HG03196 (cell line): ENCODE results near the gene DBNDD2.

ENCODE experiments used
- ATAC-seq: cut with Tn5 transposase; IDR thresholded peaks from one replicate; pipeline ENCODE4 v1.9.1; 2021; ENCODE audit not compliant: unreplicated experiment

The DBNDD2 gene

DNA sequence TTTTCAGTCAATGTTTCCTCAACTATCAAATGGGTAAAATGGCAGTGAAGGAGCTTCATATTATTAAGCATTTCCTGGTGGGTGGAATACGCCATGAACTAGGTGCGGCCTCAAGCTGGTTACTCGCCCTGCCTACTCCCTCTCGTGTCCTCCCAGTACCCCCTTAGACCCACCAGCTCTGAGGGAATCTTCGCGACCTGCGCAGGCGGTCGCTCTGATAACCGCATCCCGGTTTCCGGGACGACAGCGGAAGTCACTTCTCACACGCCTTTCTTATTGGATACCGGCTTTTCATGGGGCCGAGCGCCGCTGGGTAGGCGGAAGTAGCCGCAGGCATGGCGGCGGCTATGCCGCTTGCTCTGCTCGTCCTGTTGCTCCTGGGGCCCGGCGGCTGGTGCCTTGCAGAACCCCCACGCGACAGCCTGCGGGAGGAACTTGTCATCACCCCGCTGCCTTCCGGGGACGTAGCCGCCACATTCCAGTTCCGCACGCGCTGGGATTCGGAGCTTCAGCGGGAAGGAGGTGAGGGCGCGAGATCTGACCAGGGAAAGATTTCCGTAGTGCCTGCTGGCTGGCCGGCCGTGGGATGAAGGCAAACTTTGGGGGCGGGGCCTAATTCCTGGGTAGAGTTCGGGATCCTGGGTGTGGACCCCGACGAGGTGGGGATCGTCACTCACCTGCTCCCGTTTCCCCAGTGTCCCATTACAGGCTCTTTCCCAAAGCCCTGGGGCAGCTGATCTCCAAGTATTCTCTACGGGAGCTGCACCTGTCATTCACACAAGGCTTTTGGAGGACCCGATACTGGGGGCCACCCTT lies 7.9 kb downstream of the DBNDD2 start, which contains the start of gene PIGT:
Gene PIGT (plus strand): TSS at position 320 of the 816 bp plus-strand sequence. CDS start 16 bp downstream, at position 336.
- ATAC-seq, result peak; percentile 69

DNA sequence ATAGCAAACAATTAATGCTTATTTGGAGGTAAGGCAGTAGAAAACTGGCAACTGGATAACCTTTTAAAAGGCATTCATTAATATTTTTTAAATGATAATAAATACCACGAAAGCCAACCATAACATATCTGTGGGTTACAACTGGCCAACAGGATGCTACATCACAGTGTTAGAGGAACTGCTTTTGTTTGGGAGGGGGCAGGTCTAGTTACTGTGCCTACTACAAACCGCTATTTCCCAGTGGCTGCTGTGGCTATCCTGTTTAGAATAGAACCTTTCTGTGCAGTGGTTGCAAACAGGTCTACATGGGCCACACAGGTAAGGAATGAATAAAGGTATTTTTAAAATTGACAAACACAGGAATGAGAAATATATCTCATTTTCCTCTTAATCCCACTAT lies 8.8 kb downstream of the DBNDD2 start:
- ATAC-seq, result no peak

DNA sequence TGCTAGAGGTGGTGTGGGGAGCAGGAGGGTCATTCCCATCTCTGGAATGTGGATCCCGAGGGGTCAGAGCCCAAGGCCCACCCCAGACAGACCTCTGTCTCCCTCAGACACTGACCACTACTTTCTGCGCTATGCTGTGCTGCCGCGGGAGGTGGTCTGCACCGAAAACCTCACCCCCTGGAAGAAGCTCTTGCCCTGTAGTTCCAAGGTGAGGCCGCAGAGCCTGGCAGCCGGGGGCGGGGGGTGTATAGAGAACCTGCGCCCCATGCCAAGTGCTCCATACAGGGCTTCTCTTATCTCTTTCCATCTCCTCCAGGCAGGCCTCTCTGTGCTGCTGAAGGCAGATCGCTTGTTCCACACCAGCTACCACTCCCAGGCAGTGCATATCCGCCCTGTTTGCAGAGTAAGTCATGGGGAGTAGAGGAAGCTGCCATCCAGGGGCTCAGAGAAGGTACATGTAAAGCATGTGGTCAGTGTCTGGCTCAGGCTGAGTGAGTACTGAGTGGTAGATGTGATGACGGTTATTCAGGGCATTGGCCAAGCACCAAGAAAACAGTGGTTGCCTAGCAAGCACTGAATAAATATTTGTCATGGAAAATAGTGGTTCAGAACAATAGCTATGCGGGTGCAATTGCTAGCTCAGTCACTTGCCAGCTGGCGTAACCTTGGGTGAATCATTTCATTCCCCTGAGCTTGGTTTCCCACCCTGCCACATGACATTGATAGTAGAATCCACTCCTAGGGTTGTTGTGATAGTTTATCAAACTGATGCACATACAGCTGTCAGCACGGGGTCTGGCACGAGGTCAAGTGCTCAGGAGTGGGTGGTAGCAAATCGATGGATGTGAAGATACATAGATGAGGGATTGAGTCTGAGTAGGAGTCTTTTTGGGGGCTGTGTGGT lies 11.4 kb downstream of the DBNDD2 start:
- peak; percentile 56 for ATAC-seq

DNA sequence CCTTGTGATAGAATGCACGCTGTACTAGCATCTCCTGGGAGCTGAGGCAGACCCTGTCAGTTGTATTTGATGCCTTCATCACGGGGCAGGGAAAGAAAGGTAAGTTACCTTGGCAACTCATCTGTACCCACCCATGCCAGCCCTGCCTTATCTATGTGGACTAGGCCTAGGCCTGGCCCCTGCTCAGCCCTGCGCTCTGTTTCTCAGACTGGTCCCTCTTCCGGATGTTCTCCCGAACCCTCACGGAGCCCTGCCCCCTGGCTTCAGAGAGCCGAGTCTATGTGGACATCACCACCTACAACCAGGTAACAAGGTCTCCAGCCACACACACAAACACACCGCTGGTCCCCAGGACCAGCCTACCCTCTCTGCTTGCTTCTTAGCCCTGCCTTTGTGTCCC lies 12.0 kb downstream of the DBNDD2 start:
- ATAC-seq, result no peak

DNA sequence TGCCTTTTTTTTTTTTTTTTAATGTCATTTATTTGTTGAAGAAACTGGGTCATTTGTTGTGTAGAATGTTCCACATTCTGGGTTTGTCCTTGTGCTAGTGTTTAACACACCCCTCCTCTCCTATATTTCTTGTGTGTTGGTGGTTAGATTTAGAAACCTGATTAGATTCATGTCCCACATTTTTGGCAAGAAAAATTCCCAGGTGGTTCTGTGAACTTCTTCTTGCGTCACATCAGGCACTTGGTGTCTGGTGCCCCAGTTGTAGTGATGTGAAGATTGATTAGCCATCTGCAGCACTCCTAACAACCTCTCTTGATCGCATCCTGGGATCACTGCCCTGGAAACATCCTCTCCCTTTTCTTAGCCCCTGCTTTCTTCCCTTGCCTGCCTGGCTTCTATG lies 15.6 kb downstream of the DBNDD2 start:
- no peak for ATAC-seq

DNA sequence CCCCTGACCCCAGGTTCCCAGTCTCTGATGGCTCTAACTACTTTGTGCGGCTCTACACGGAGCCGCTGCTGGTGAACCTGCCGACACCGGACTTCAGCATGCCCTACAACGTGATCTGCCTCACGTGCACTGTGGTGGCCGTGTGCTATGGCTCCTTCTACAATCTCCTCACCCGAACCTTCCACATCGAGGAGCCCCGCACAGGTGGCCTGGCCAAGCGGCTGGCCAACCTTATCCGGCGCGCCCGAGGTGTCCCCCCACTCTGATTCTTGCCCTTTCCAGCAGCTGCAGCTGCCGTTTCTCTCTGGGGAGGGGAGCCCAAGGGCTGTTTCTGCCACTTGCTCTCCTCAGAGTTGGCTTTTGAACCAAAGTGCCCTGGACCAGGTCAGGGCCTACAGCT lies 17.5 kb downstream of the DBNDD2 start:
- ATAC-seq, result no peak

DNA sequence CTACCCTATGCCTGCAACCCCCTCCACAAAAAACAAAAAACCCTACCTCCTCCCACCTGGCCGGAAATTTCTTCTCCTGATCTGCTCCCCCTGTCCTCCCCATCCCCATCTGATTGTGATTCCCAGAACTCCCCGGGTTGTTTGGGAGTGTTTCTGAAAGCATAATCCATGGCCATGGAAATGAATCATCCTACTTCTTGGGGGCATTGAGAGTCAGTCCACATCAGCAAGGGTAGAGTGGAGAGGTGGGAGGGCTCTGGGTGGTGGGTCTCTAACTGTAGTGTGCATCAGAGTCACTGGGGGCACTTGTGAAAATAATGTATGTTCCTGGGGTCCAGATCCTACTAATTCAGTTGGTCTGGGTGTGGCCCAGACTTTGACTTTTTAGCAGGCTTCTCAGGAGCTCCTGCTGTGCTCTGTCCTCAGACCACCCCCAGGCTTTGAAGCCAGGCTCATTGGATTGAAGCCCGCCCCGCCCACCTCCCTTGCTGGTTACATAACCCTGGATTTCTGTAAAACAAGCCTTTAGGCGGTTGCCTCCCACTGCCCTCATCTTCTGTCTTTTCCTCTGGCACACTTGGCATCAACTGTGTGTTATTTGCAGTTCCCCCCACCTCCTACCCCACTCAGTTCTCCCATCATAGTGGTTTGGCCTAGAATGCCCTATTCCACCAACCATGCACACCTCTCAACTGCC lies 18.4 kb downstream of the DBNDD2 start:
- ATAC-seq, result no peak

DNA sequence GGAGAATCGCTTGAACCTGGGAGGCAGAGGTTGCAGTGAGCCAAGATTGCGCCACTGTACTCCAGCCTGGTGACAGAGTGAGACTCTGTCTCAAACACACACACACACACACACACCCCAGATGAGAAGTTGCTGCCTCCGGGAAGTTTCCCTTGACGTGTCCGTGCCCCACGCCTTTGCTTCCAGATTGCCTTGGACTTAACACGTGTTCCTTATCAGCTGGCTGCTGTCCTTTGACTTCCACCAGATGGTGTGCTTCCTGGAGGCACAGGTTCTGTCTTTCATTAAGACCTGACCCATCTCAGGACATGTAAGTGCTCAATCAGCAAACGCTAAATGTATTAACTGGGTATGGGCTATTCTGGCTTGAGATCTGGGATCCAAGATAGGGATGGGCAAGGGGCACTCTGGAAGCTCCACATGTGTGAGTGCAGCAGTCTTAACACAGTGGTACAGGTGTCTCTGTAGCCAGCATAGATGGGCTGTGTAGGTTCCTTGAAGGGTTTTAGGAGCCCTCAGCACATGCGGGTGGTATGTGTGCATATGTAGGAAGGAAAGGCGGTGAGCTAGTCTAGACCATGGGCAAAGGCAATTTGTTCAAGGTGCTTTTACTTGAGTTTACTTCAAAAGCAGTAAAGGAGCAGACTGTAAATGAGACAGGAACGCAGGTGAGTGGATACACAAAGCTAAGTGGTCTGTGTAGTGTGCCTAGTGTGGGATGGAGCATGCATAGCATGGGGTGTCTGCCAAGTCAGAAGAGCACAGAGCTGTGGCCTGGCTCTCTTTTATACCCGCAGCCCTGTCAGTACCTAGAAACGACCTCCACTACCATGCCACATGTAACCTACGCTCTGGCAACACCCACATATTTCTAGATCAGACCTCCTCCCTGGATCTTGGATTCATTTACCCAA lies 19.4 kb downstream of the DBNDD2 start:
- no peak for ATAC-seq

DNA sequence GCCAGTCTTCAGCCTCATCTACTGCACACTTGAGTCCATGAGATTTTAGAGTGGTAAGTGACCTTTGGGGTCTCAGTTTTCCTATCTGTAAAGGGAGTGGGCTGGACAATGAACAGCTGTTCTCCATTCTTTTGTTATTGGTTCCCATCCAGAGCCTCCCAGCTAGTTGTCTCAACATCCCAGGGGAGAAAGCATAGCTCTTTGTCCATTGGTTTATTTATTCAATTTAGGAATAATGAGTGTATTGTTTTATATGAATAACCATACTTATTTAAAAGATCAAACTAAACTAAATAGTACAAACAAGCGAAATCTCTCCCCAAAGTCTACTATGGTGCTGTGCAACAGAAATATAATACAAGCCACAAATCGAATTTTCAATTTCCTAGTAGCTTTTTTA lies 21.5 kb downstream of the DBNDD2 start:
- ATAC-seq, result no peak

DNA sequence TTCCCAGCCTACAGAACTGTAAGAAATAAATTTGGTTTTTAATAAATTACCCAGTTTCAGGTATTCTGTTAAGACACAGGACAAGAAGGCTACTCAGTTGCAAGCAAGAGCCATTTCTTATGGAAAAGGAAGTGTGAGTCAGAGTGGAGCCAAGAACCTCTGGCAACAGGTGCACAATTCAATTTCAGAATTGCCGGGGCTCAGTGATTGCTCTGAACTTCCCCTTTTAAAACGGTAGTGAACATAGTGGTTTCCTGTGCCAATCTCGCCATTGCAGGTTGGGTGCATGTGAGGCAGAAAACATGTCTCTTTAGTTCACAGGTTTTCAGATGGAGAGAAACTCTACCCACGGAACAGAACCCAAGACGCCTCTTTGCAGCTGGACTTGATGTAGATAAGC lies 24.2 kb downstream of the DBNDD2 start:
- peak; percentile 65 for ATAC-seq

DNA sequence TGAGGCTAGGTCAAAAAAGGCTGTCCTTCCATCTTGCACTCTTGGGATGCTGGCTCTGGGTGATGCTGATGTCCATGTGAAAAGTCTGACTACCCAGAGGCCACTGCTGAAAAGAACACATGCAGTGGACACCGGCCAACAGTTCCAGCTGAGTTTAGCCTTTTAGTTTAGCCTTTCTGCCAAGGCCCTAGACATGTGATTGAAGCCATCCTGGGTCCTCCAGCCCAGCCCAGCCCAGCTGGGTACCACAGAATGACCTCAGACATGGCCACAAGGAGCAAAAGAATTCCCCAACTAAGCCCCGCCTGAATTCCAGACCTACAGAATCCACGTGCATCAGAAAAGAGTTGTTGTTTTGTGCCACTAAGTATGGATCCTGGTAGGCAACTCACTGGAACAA lies 25.2 kb downstream of the DBNDD2 start:
- ATAC-seq, result no peak

DNA sequence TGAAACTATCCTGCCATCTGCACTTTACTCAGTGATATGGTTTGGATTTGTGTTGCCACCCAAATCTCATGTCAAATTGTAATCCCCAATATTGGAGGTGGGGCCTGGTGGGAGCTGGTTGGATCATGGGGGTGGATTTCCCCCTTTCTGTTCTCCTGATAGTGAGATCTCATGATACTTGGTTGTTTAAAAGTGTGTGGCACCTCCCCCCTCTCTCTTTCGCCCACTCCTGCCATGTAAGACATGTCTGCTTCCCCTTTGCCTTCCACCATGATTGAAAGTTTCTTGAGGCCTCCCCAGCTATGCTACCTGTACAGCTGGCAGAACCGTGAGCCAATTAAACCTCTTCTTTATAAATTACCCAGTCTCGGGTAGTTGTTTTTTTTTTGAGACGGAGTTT lies 25.9 kb downstream of the DBNDD2 start:
- ATAC-seq, result no peak

DNA sequence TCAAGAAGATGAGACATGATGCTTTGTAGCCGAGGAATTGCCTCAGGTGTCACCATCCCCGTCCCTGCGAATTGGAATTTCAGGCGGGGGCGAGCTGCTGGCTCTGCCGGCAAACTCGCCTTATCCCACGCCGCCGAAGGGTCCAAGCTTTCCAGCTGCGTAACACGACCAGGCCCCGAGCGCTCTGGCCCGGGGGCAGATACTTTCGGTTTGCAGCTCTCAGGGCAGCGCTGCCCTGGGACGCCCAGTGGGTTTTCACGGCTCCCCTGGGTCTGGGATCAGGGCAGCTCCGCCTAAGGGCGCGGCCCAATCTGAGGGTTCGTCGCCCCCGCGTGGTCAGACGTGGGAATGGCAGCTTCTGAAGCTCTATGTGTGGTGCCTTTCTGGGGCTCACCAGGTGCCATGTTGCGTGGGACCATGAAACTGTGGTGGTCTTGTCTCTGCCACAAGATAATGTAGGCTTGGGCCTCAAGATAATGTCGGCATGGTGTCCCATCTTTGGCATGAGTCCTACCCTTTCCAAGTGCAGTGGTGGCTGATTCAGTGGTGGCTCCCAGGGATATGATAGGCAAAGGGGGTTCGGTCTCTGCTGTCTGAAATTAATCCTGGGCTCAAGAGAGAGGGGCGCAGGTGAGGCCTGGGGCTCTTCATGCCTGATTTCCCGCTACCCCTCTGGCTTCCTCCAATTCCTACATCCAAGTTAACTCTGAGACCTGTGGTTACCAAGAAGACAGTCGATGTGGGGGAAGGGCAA lies 28.8 kb downstream of the DBNDD2 start:
- peak; percentile 82 for ATAC-seq

DNA sequence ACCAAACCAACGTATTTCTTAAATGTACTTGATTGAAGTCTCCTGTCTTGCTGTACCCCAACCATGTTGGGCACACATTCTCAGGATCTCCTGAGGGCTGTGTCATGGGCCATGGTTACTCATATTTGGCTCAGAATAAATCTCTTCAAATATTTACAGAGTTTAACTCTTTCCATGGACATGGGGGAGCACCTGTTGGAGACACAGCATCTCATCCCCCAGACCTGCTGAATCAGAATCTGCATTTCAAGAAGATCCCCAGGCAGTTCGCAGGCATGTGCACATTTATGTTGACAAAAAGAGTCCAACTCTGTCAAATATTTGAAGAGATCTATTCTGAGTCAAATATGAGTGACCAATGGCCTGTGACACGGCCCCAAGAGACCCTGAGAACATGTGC lies 32.3 kb downstream of the DBNDD2 start:
- ATAC-seq, result no peak

DNA sequence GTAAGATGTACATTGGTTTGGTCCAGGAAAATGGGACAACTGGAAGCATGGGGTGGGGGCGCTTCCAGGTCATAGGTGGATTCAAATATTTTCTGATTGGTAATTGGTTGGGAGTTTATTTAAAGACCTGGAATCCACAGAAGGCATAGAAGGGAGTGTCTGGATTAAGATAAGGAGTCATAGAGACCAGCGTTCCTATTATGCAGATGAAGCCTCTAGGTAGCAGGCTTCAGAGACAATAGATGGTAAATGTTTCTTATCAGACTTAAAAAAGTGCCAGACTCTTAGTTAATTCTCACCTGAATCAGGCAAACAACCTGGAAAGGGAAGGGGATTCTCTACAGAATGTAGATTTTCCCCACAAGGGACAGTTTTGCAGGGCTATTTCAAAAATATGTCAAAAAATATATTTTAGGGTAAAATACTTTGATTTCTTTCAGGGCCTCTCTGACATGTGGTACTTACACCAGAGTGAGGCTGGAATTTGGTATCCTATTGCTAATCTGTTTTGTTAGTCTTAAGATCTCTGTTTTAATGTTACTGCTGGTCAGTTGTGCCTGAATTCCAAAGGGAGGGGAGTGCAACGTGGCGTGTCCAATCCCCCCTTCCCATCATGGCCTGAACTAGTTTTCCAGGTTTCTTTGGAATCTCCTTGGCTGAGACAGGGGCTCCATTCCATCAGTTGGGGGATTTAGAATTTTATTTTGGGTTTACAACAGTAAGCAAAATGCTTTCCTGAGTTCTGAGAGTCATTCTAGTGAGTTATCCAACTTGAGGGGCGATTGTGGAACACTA lies 33.0 kb downstream of the DBNDD2 start:
- ATAC-seq, result no peak

DNA sequence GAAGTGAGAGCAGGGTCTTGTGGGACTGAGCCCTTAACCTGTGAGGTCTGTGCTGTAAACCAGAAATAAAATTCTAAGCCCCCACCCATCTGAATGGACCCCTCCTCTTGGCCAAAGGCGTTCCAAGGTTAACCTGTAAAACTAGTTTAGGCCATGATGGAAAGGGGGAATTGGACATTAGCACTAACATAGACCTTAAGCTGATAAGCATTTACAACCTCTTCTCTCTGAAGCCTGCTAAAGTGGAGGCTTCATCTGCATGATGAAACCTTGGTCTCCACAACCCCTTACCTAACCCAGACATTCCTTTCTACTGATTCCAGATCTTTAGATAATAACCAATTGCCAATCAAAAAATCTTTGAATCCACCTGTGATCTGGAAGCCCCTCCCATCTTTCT lies 33.7 kb downstream of the DBNDD2 start:
- ATAC-seq, result no peak

DNA sequence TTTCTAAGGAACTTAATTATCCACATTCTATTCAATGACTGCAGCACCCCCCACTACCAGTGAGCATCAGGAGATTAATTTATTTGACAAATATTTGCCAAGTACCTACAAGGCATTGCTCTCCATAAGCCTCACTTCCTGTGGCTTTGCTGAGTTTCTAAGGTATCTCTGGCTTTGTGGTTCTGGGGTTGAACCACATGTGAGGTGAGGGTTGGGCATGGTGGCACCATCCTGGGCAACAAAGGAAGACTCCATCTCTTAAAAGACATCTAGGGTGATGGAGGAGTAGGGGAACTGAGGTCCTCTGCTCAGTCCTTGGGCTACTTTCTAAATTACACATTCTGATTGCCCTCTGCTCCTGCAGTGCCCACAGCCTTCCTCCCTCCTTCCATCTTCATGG lies 36.0 kb downstream of the DBNDD2 start:
- ATAC-seq, result no peak

DNA sequence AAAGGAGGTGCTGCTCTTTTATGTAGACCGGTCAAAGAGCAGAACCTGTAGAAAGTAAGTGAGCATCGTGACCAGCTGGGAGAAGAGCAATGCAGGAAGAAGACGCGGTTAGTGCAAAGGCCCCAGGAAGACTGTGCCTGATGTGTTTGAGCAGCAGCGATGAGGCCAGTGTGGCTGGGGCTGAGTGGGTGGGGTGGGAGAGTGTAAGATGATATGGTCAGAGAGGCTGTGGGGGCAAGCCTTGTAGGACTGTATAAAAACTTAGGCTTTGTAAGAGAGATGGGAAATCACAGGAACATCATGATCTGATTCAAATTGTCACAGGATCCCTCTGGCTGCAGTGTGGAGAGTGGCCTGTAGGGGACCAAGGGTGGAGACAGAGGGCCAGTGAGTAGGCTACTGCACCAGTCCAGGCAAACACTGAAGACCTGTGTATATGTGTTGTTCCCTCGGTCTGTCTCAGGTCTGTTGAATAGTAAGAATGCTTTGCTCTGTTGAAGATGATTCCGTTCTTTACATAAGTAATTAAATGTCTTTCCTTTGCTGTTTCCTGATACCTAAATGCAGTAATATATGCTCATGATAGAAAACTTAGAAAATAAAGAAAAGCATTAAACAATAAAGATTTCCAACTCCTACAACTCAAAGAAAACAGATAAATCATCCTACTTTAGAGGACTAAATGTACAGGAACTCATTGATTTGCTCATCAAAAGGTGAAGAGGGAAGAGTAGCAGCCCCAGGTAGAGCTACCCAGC lies 37.9 kb downstream of the DBNDD2 start:
- ATAC-seq, result no peak
